NCI-H1930 (cell line): Measurements from ENCODE around the gene GZMH.
"Not testable (repeated sequence)": the region's sequence is repeated elsewhere in the genome, so short reads cannot be mapped to it uniquely, and the experiment has no call there.

Experiments used
- DNase-seq, 2 experiments: peaks; one replicate each; lab custom pipeline; 2025; lab: John Stamatoyannopoulos, UW

The GZMH gene

GRCh38 chr14:24609655-24610344 lies at the start of gene GZMH:
Gene GZMH, minus strand, starts transcription at chr14:24609685. Its CDS starts 72 bp downstream, at chr14:24609613.
- DNase-seq = no peak

GRCh38 chr14:24648361-24648760 lies 38.9 kb upstream of the GZMH start:
- not testable (repeated sequence) for DNase-seq

GRCh38 chr14:24639905-24640304 lies 30.4 kb upstream of the GZMH start:
- DNase-seq = no peak

GRCh38 chr14:24639270-24639669 lies 29.8 kb upstream of the GZMH start:
- no peak for DNase-seq

- no peak for DNase-seq
Observed at GRCh38 chr14:24634158-24634557, 24.7 kb upstream of the GZMH start, which contains the start of gene GZMB. Gene GZMB, minus strand, starts transcription at chr14:24634190. Its CDS starts 30 bp downstream, at chr14:24634160.

GRCh38 chr14:24633353-24633752 lies 23.9 kb upstream of the GZMH start:
- DNase-seq = no peak

GRCh38 chr14:24632761-24633160 lies 23.3 kb upstream of the GZMH start:
- no peak for DNase-seq

GRCh38 chr14:24632336-24632735 lies 22.9 kb upstream of the GZMH start:
- no peak for DNase-seq

GRCh38 chr14:24631749-24632335 lies 22.4 kb upstream of the GZMH start:
- no peak for DNase-seq

- no peak for DNase-seq
Observed at GRCh38 chr14:24630872-24631477, 21.5 kb upstream of the GZMH start.

GRCh38 chr14:24630087-24630871 lies 20.8 kb upstream of the GZMH start:
- no peak for DNase-seq

- no peak for DNase-seq
Observed at GRCh38 chr14:24629521-24629920, 20.0 kb upstream of the GZMH start.

GRCh38 chr14:24613747-24614146 lies 4.3 kb upstream of the GZMH start:
- no peak for DNase-seq

GRCh38 chr14:24613241-24613640 lies 3.8 kb upstream of the GZMH start:
- DNase-seq = no peak

- DNase-seq = no peak
Observed at GRCh38 chr14:24612196-24612595, 2.7 kb upstream of the GZMH start.

- DNase-seq = no peak
Observed at GRCh38 chr14:24607635-24608514, 1.6 kb downstream of the GZMH start.

- no peak for DNase-seq
Observed at GRCh38 chr14:24607081-24607480, 2.4 kb downstream of the GZMH start.

- no peak for DNase-seq
Observed at GRCh38 chr14:24606297-24606696, 3.2 kb downstream of the GZMH start.

GRCh38 chr14:24605435-24606190 lies 3.9 kb downstream of the GZMH start:
- peak in 1 of 2 experiments; percentile 3 for DNase-seq

GRCh38 chr14:24597403-24597802 lies 12.1 kb downstream of the GZMH start:
- DNase-seq = no peak
